K562 (cell line): ENCODE measurements around the gene ST7. TPM values are rescaled to one million over a fixed set of nuclear protein-coding genes. Genes with fewer than 3 reads are reported as not detected.
A peak's percentile ranks its signal among the peaks of the same experiment; 100 is the strongest.

ENCODE experiments used
- BRCA1 ChIP-seq, 2 experiments: fragments of 450-650 bp in 1 of 2; sonication (generic) in 1 of 2; formaldehyde crosslinking in 1 of 2; IDR thresholded peaks; 2 replicates each; pipeline versions ENCODE4 v1.5.0 to v1.6.1; 2017 to 2020; ENCODE audit warnings: mild to moderate bottlenecking in 1 of 2, missing genetic modification reagents in 1 of 2
- BRD9 ChIP-seq: fragments of 450-650 bp; IDR thresholded peaks from 2 replicates; pipeline ENCODE4 v1.6.1; 2018; ENCODE audit warnings: low read depth; ENCODE audit not compliant: partially characterized antibody
- CBFA2T3 ChIP-seq: fragments of 450-650 bp; IDR thresholded peaks from 2 replicates; pipeline ENCODE4 v1.6.1; 2017
- CBX8 ChIP-seq: fragments of 200-600 bp; sonication (generic); IDR thresholded peaks from 2 replicates; pipeline ENCODE4 v1.6.1; 2012; ENCODE audit warnings: borderline replicate concordance, mixed run types, low read depth, mild to moderate bottlenecking, moderate library complexity, mixed read lengths, low read length, control low read depth, inconsistent platforms; ENCODE audit not compliant: poor library complexity, severe bottlenecking; ENCODE audit errors: extremely low read depth
- FOXJ3 ChIP-seq: sonication (generic); formaldehyde crosslinking; IDR thresholded peaks from 2 replicates; pipeline ENCODE4 v1.4.0; 2020; ENCODE audit warnings: mild to moderate bottlenecking, missing genetic modification reagents
- FUS ChIP-seq: fragments of 200-400 bp; formaldehyde crosslinking; optimal IDR thresholded peaks from 2 replicates; pipeline ENCODE3; 2017; ENCODE audit warnings: low read depth, low read length
- HNRNPLL ChIP-seq: fragments of 200-400 bp; formaldehyde crosslinking; IDR thresholded peaks from 2 replicates; pipeline ENCODE4 v1.6.1; 2017; ENCODE audit warnings: low read length, low read depth, mild to moderate bottlenecking; ENCODE audit not compliant: poor library complexity, severe bottlenecking
- HNRNPUL1 ChIP-seq: fragments of 200-400 bp; formaldehyde crosslinking; IDR thresholded peaks from 2 replicates; pipeline ENCODE4 v1.6.1; 2017; ENCODE audit warnings: low read length
- ILK ChIP-seq: fragments of 450-650 bp; IDR thresholded peaks from 2 replicates; pipeline ENCODE4 v1.6.1; 2016; ENCODE audit warnings: missing genetic modification characterization, low read depth, mild to moderate bottlenecking, missing compliant biosample characterization, moderate library complexity, borderline replicate concordance
- JUNB ChIP-seq: fragments of 450-650 bp; formaldehyde crosslinking; conservative IDR thresholded peaks from 2 replicates; pipeline ENCODE4 v1.4.0; 2020; ENCODE audit warnings: mild to moderate bottlenecking
- MAFF ChIP-seq: IDR thresholded peaks from 2 replicates; pipeline ENCODE4 v1.6.1; 2012; ENCODE audit warnings: low read length, improper control_type of control experiment
- MBD2 ChIP-seq: sonication (generic); IDR thresholded peaks from 2 replicates; pipeline ENCODE4 v1.6.1; 2016; ENCODE audit warnings: low read depth, borderline replicate concordance
- NCOA2 ChIP-seq, 2 experiments: fragments of 450-650 bp; IDR thresholded peaks; 2 replicates each; pipeline ENCODE4 v1.6.1; 2018; ENCODE audit warnings: mild to moderate bottlenecking in 2 of 2, moderate library complexity in 1 of 2; ENCODE audit not compliant: partially characterized antibody in 2 of 2
- NFIX ChIP-seq: fragments of 250-450 bp; sonication (Bioruptor Pico); IDR thresholded peaks from 2 replicates; pipeline ENCODE4 v1.4.0; 2020; ENCODE audit warnings: low read depth, mild to moderate bottlenecking, moderate library complexity
- SMAD4 ChIP-seq: fragments of 250-450 bp; sonication (Bioruptor Pico); conservative IDR thresholded peaks from 2 replicates; pipeline ENCODE4 v1.8.0; 2021; ENCODE audit warnings: inconsistent platforms, mild to moderate bottlenecking, moderate library complexity
- STAT5A ChIP-seq: IDR thresholded peaks from 2 replicates; pipeline ENCODE4 v1.6.1; 2012; ENCODE audit warnings: low read length, inconsistent platforms, borderline replicate concordance
- TCF3 ChIP-seq: sonication (generic); formaldehyde crosslinking; IDR thresholded peaks from 2 replicates; pipeline ENCODE4 v1.4.0; 2020; ENCODE audit warnings: mild to moderate bottlenecking, missing genetic modification reagents
- THRAP3 ChIP-seq: fragments of 450-650 bp; IDR thresholded peaks from 2 replicates; pipeline ENCODE4 v1.6.1; 2016; ENCODE audit warnings: mild to moderate bottlenecking, inconsistent platforms, borderline replicate concordance
- TOE1 ChIP-seq, 2 experiments: fragments of 450-650 bp in 1 of 2; sonication (generic) in 1 of 2; formaldehyde crosslinking in 1 of 2; IDR thresholded peaks; 2 replicates each; pipeline versions ENCODE4 v1.7.1 to v1.8.0; 2016 to 2022; ENCODE audit warnings: borderline replicate concordance in 2 of 2, mild to moderate bottlenecking in 2 of 2, antibody characterized with exemption in 1 of 2, inconsistent platforms in 1 of 2, low read depth in 1 of 2, missing genetic modification reagents in 1 of 2, moderate library complexity in 1 of 2
- ZNF165 ChIP-seq: fragments of 250-450 bp; sonication (Bioruptor Pico); IDR thresholded peaks from 2 replicates; pipeline ENCODE4 v1.4.0; 2020; ENCODE audit warnings: borderline replicate concordance
- ZNF197 ChIP-seq: fragments of 200-800 bp; sonication (Bioruptor generic); IDR thresholded peaks from 2 replicates; pipeline ENCODE4 v1.6.1; 2016; ENCODE audit warnings: low read depth, missing genetic modification characterization, missing compliant biosample characterization
- ZNF224 ChIP-seq: sonication (generic); formaldehyde crosslinking; IDR thresholded peaks from 2 replicates; pipeline ENCODE4 v1.8.0; 2022; ENCODE audit warnings: mild to moderate bottlenecking, missing genetic modification reagents
- polyA plus RNA-seq, 8 experiments: library from polyadenylated mRNA; depleted of rRNA in 4 of 8; stranded (reverse) in 5 of 8; unstranded in 3 of 8; fragments of >200 nt; fragmentation: Nextera tagmentation in 2 of 8; fragmentation: Illumina TruSeq in 1 of 8; extraction: Ambion mirVana in 2 of 8; extraction: Trizol in 1 of 8; gene quantifications; 2 replicates each; pipeline versions ENCODE4 v1.2.1 to v1.2.3, GENCODE V29; 2011 to 2014; ENCODE audit warnings: inconsistent platforms in 1 of 8, missing spikeins in 1 of 8
- total RNA-seq, 7 experiments: library from RNA; depleted of rRNA in 6 of 7; stranded (reverse); fragments of >200 nt in 6 of 7; fragmentation: Illumina TruSeq in 2 of 7; extraction: Trizol in 2 of 7; gene quantifications; 2 replicates each; pipeline versions ENCODE4 v1.2.1 to v1.2.3, GENCODE V29; 2011 to 2021; ENCODE audit warnings: low replicate concordance in 1 of 7

The ST7 gene
- total and polyA plus RNA-seq, 9 of the 15 experiments (the other 6 are each of a cell fraction or from before 2014, with no cell fraction given), result 23.9 to 56.3 (median 36.9) TPM

- peak; percentile 80 for TF ChIP-seq STAT5A
- TF ChIP-seq CBFA2T3, result peak; percentile 99
- peak; percentile 100 for TF ChIP-seq THRAP3
- 0 out of 2 replicates have a peak, but pooled peaks have one; percentile 22 for TF ChIP-seq ZNF197
- no peak for TF ChIP-seq BRCA1 (IDR thresholded peaks at IDR 0.05)
- TF ChIP-seq BRCA1 (CRISPR knock-in tag; IDR thresholded peaks at IDR 0.05), result no peak
- TF ChIP-seq FOXJ3 (CRISPR knock-in tag), result no peak
- peak; percentile 79; the same call in 1 of the 2 replicates for TF ChIP-seq MBD2
- peak; percentile 78 to 84 for TF ChIP-seq NCOA2 (IDR thresholded peaks at IDR 0.05; ENCODE audit: partially characterized antibody in 2 of 2)
- TF ChIP-seq NFIX, result no peak; the same call in 1 of the 2 replicates
- peak; percentile 92 for TF ChIP-seq TCF3 (CRISPR knock-in tag)
- TF ChIP-seq ZNF224 (CRISPR knock-in tag), result no peak
- TF ChIP-seq MAFF, result no peak
- peak; percentile 99 for TF ChIP-seq BRD9
- no peak for TF ChIP-seq ZNF165 (CRISPR knock-in tag)
- TF ChIP-seq FUS, result no peak
- TF ChIP-seq CBX8, result no peak
- TF ChIP-seq TOE1 (IDR thresholded peaks at IDR 0.05; ENCODE audit: borderline replicate concordance), result peak; percentile 94
- TF ChIP-seq TOE1 (CRISPR knock-in tag; IDR thresholded peaks at IDR 0.05; ENCODE audit: borderline replicate concordance, low read depth), result 0 out of 2 replicates have a peak, but pooled peaks have one; percentile 19
- TF ChIP-seq HNRNPUL1, result no peak
- TF ChIP-seq ILK (tag), result no peak; the same call in 1 of the 2 replicates
- TF ChIP-seq JUNB (CRISPR knock-in tag), result peak; percentile 85
- TF ChIP-seq HNRNPLL, result no peak
- peak; percentile 77 for TF ChIP-seq SMAD4 (CRISPR knock-in tag)
Measured at GRCh38 chr7:116949941-116950801, 3.1 kb upstream of the ST7 start (continued).
